GM23338 (cell line): ENCODE measurements around the gene CFAP97D2. TPM values are rescaled to one million over a fixed set of nuclear protein-coding genes. Genes with fewer than 3 reads are reported as not detected.

Experiments
- ATAC-seq: fragments of 200-7000 bp; cut with Tn5 transposase; 3 replicates; pipeline ENCODE4 v1.9.1; 2020
- DNase-seq: peaks from one replicate; pipeline ENCODE4 v3.0.0-alpha.2; 2015; ENCODE audit warnings: low spot score
- H2AFZ ChIP-seq: fragments of 200-600 bp; sonication (generic); 2 replicates; pipeline ENCODE4 v1.8.0; 2016; ENCODE audit warnings: antibody characterized with exemption, mild to moderate bottlenecking, moderate library complexity
- H3F3A ChIP-seq: fragments of 200-600 bp; sonication (generic); replicated peaks from 2 replicates; pipeline ENCODE4 v1.8.0; 2017; ENCODE audit warnings: antibody characterized with exemption, mixed run types, low read depth
- H3K27ac ChIP-seq: fragments of 200-600 bp; sonication (generic); 2 replicates; pipeline ENCODE4 v1.6.1; 2016; ENCODE audit warnings: low read depth
- H3K27me3 ChIP-seq: fragments of 200-600 bp; sonication (generic); 2 replicates; pipeline ENCODE4 v1.8.0; 2016; ENCODE audit warnings: mild to moderate bottlenecking, mixed run types, moderate library complexity; ENCODE audit not compliant: insufficient read depth
- H3K36me3 ChIP-seq: fragments of 200-600 bp; sonication (generic); 2 replicates; pipeline ENCODE4 v1.8.0; 2016; ENCODE audit warnings: mild to moderate bottlenecking; ENCODE audit not compliant: insufficient read depth
- H3K4me1 ChIP-seq: fragments of 200-600 bp; sonication (generic); 2 replicates; pipeline ENCODE4 v1.8.0; 2016; ENCODE audit warnings: mild to moderate bottlenecking, moderate library complexity; ENCODE audit not compliant: insufficient read depth
- H3K4me2 ChIP-seq: fragments of 200-600 bp; sonication (generic); 2 replicates; pipeline ENCODE4 v1.7.1; 2017; ENCODE audit warnings: mixed run types
- H3K4me3 ChIP-seq: fragments of 200-600 bp; sonication (generic); 2 replicates; pipeline ENCODE4 v1.6.1; 2016; ENCODE audit warnings: mixed run types
- H3K79me2 ChIP-seq: fragments of 200-600 bp; sonication (generic); replicated peaks from 2 replicates; pipeline ENCODE4 v1.8.0; 2017; ENCODE audit warnings: mild to moderate bottlenecking; ENCODE audit not compliant: insufficient read depth
- H3K9me2 ChIP-seq: fragments of 200-600 bp; sonication (generic); 2 replicates; pipeline ENCODE4 v1.8.0; 2017; ENCODE audit not compliant: insufficient read depth
- H4K20me1 ChIP-seq: fragments of 200-600 bp; sonication (generic); replicated peaks from 2 replicates; pipeline ENCODE4 v1.8.0; 2017; ENCODE audit warnings: mild to moderate bottlenecking; ENCODE audit not compliant: insufficient read depth
- H3K27ac Mint-ChIP-seq: 2 replicates; pipeline ENCODE4 v1.8.0; 2020; ENCODE audit warnings: inconsistent platforms, mild to moderate bottlenecking, moderate library complexity, mixed read lengths
- H3K27me3 Mint-ChIP-seq: 3 replicates; pipeline ENCODE4 v1.8.0; 2022; ENCODE audit warnings: low read depth, mild to moderate bottlenecking, moderate library complexity, mixed read lengths, inconsistent platforms; ENCODE audit not compliant: insufficient read depth, poor library complexity
- H3K36me3 Mint-ChIP-seq: 3 replicates; pipeline ENCODE4 v1.8.0; 2021; ENCODE audit warnings: low read depth, mild to moderate bottlenecking, inconsistent platforms, moderate library complexity, mixed read lengths
- H3K4me1 Mint-ChIP-seq: 3 replicates; pipeline ENCODE4 v1.8.0; 2020; ENCODE audit warnings: mild to moderate bottlenecking, inconsistent platforms, mixed read lengths
- H3K4me3 Mint-ChIP-seq: 3 replicates; pipeline ENCODE4 v1.8.0; 2021; ENCODE audit warnings: moderate library complexity, mild to moderate bottlenecking, inconsistent platforms, mixed read lengths
- H3K9me3 Mint-ChIP-seq: 3 replicates; pipeline ENCODE4 v1.8.0; 2020; ENCODE audit warnings: moderate library complexity, mild to moderate bottlenecking, inconsistent platforms, mixed read lengths
- CREB1 ChIP-seq: fragments of 250-450 bp; sonication (Bioruptor Pico); IDR thresholded peaks from 2 replicates; pipeline ENCODE4 v1.5.0; 2020; ENCODE audit warnings: low read depth, mild to moderate bottlenecking, moderate library complexity
- EZH2 ChIP-seq: fragments of 200-600 bp; sonication (generic); IDR thresholded peaks from one replicate; pipeline ENCODE4 v1.8.0; 2017; ENCODE audit warnings: antibody characterized with exemption, mild to moderate bottlenecking, low read depth; ENCODE audit not compliant: unreplicated experiment
- EZH2phosphoT487 ChIP-seq: fragments of 200-600 bp; sonication (generic); IDR thresholded peaks from one replicate; pipeline ENCODE4 v1.8.1; 2018; ENCODE audit warnings: antibody characterized with exemption; ENCODE audit not compliant: unreplicated experiment
- JUNB ChIP-seq: IDR thresholded peaks from one replicate; pipeline ENCODE4 v1.6.1; 2016; ENCODE audit warnings: antibody characterized with exemption; ENCODE audit not compliant: unreplicated experiment
- POLR2AphosphoS5 ChIP-seq: IDR thresholded peaks from 2 replicates; pipeline ENCODE4 v1.6.1; 2016; ENCODE audit warnings: antibody characterized with exemption, low read depth
- STAT1 ChIP-seq: IDR thresholded peaks from one replicate; pipeline ENCODE4 v1.6.1; 2016; ENCODE audit warnings: antibody characterized with exemption; ENCODE audit not compliant: unreplicated experiment
- ZNF114 ChIP-seq: fragments of 250-450 bp; sonication (Bioruptor Pico); IDR thresholded peaks from 2 replicates; pipeline ENCODE4 v1.5.0; 2020; ENCODE audit warnings: mild to moderate bottlenecking, moderate library complexity
- polyA plus RNA-seq: library from polyadenylated mRNA; unstranded; fragments of >200 nt; fragmentation: Nextera tagmentation; extraction: Ambion mirVana; gene quantifications from 2 replicates; pipeline ENCODE4 v1.2.1, GENCODE V29; 2016
- total RNA-seq: library from RNA; depleted of rRNA; stranded (reverse); fragments of >200 nt; shearing (Covaris generic); gene quantifications from 2 replicates; pipeline ENCODE4 v1.2.3, GENCODE V29; 2014
- TF ChIP-seq, protein P1 (sequence below): IDR thresholded peaks from one replicate; pipeline ENCODE4 v1.6.1; 2018; ENCODE audit warnings: antibody characterized with exemption; ENCODE audit not compliant: unreplicated experiment
- TF ChIP-seq, protein P2 (sequence below), 2 experiments: fragments of 200-600 bp in 1 of 2; sonication (generic) in 1 of 2; conservative IDR thresholded peaks; 2 replicates each; pipeline versions ENCODE4 v1.5.1 to v1.6.1; 2016 to 2017; ENCODE audit warnings: antibody characterized with exemption in 2 of 2, low read depth in 2 of 2, mild to moderate bottlenecking in 2 of 2, moderate library complexity in 1 of 2

The CFAP97D2 gene
- total and polyA plus RNA-seq, 2 experiments from 2014 or later, result not detected

- H3K27ac ChIP-seq, result no peak overlapping the region
- H3K36me3 Mint-ChIP-seq, result no peaks in the 10 kb centered on the region; the same call in 2 of the 3 replicates
- H4K20me1 ChIP-seq, result no peaks in the 10 kb centered on the region
- no peak overlapping the region for H3K4me2 ChIP-seq
- no peaks in the 10 kb centered on the region for H3K27me3 ChIP-seq
- H3K9me2 ChIP-seq, result no peaks in the 10 kb centered on the region
- no peak for TF ChIP-seq POLR2AphosphoS5
- TF ChIP-seq EZH2phosphoT487, result no peak
- H3K4me1 ChIP-seq, result no peaks in the 10 kb centered on the region
- H3F3A ChIP-seq, result no peaks in the 10 kb centered on the region; the same call in 1 of the 2 replicates
- H3K4me1 Mint-ChIP-seq, result peaks cover 6% of the 10 kb centered on the region; the same call in 2 of the 3 replicates
- DNase-seq (no peak), ATAC-seq (no peak)
- H3K36me3 ChIP-seq, result no peaks in the 10 kb centered on the region
- no peak overlapping the region for H3K27ac Mint-ChIP-seq
- no peak overlapping the region for H3K4me3 Mint-ChIP-seq
- H3K79me2 ChIP-seq, result no peaks in the 10 kb centered on the region
- no peak overlapping the region for H3K4me3 ChIP-seq
- no peak overlapping the region for H2AFZ ChIP-seq
- H3K27me3 Mint-ChIP-seq, result peaks cover 9% of the 10 kb centered on the region
- peaks cover 5% of the 10 kb centered on the region; the same call in 1 of the 3 replicates for H3K9me3 Mint-ChIP-seq
Observed at GRCh38 chr13:114161028-114161556, 18.0 kb upstream of the CFAP97D2 start.

DNA sequence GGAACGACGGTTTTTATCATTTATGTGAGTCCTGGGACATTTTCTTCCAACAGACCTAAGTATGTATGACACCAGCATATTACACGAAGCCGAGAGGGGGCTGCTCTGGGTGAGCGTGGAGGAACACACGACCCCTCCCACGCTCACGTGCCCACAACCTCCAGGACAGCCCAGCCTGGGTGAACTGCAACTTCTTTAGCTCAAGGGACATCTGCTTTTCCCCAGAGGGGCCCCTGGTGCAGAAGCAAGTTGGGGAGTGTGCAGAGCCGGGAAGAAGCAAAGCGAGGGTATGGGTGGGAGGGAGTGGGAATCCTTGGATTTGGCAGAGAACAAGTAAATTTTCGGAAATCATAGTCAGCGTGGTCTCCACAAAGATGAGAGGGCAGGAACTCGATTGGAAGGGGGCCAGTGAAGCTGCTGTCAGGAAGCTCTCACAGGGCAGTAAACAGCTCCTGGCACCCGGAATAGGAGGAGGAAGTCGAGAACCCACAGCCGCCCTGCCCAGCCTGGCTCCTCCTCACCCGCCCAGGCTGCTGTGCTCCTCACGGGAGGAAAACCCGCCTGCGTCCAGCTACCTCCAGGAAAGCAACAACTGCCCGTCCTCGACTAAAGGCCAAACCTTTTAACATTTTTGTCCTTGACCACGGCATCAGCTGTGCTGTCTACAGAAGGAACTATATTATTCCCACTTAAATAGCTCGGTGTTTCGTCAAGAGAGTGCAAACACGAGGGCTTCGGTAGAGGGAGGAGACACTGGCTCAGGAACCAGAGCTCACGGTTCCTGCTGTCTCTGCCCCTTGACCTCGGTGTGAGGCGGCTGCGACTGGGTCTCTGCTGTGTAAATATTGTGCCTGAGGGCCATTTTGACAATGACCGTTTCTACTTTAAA lies 17.2 kb upstream of the CFAP97D2 start:
- Mint-ChIP-seq H3K9me3 (no peaks in the 10 kb centered on the region), H3K27me3 (peaks cover 6% of the 10 kb centered on the region), H3K4me3 (no peak overlapping the region), H3K27ac (no peak overlapping the region), H3K36me3 (no peaks in the 10 kb centered on the region), H3K4me1 (no peaks in the 10 kb centered on the region; the same call in 1 of the 3 replicates)
- no peaks in the 10 kb centered on the region for H3K27me3 ChIP-seq
- H3K36me3 ChIP-seq, result no peaks in the 10 kb centered on the region
- H2AFZ ChIP-seq, result peak overlapping the region; percentile 86
- ATAC-seq (peak; percentile 29; the same call in 1 of the 3 replicates), DNase-seq (no peak)
- H3K4me2 ChIP-seq, result no peak overlapping the region
- H3K79me2 ChIP-seq, result no peaks in the 10 kb centered on the region
- no peaks in the 10 kb centered on the region for H3K9me2 ChIP-seq
- H3K27ac ChIP-seq, result no peak overlapping the region
- no peaks in the 10 kb centered on the region for H3K4me1 ChIP-seq
- no peaks in the 10 kb centered on the region; the same call in 1 of the 2 replicates for H3F3A ChIP-seq
- H3K4me3 ChIP-seq, result no peak overlapping the region
- H4K20me1 ChIP-seq, result no peaks in the 10 kb centered on the region
- TF ChIP-seq EZH2, result no peak
- TF ChIP-seq, protein P1, sequence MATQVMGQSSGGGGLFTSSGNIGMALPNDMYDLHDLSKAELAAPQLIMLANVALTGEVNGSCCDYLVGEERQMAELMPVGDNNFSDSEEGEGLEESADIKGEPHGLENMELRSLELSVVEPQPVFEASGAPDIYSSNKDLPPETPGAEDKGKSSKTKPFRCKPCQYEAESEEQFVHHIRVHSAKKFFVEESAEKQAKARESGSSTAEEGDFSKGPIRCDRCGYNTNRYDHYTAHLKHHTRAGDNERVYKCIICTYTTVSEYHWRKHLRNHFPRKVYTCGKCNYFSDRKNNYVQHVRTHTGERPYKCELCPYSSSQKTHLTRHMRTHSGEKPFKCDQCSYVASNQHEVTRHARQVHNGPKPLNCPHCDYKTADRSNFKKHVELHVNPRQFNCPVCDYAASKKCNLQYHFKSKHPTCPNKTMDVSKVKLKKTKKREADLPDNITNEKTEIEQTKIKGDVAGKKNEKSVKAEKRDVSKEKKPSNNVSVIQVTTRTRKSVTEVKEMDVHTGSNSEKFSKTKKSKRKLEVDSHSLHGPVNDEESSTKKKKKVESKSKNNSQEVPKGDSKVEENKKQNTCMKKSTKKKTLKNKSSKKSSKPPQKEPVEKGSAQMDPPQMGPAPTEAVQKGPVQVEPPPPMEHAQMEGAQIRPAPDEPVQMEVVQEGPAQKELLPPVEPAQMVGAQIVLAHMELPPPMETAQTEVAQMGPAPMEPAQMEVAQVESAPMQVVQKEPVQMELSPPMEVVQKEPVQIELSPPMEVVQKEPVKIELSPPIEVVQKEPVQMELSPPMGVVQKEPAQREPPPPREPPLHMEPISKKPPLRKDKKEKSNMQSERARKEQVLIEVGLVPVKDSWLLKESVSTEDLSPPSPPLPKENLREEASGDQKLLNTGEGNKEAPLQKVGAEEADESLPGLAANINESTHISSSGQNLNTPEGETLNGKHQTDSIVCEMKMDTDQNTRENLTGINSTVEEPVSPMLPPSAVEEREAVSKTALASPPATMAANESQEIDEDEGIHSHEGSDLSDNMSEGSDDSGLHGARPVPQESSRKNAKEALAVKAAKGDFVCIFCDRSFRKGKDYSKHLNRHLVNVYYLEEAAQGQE, result no peak
- TF ChIP-seq ZNF114 (CRISPR knock-in tag), result no peak
- TF ChIP-seq EZH2phosphoT487, result no peak
- no peak for TF ChIP-seq POLR2AphosphoS5
- TF ChIP-seq CREB1 (CRISPR knock-in tag), result no peak
- TF ChIP-seq STAT1, result no peak
- TF ChIP-seq JUNB, result no peak
- TF ChIP-seq, protein P2, sequence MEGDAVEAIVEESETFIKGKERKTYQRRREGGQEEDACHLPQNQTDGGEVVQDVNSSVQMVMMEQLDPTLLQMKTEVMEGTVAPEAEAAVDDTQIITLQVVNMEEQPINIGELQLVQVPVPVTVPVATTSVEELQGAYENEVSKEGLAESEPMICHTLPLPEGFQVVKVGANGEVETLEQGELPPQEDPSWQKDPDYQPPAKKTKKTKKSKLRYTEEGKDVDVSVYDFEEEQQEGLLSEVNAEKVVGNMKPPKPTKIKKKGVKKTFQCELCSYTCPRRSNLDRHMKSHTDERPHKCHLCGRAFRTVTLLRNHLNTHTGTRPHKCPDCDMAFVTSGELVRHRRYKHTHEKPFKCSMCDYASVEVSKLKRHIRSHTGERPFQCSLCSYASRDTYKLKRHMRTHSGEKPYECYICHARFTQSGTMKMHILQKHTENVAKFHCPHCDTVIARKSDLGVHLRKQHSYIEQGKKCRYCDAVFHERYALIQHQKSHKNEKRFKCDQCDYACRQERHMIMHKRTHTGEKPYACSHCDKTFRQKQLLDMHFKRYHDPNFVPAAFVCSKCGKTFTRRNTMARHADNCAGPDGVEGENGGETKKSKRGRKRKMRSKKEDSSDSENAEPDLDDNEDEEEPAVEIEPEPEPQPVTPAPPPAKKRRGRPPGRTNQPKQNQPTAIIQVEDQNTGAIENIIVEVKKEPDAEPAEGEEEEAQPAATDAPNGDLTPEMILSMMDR (conservative IDR thresholded peaks at IDR 0.05; ENCODE audit: low read depth in 2 of 2), result no peak
